ENCODE data around the gene CACNG4.

The CACNG4 gene

GRCh38 chr17:66984730-66985129 lies 20.2 kb downstream of the CACNG4 start:
- no peak for TF ChIP-seq CTCF (conservative IDR thresholded peaks at IDR 0.05; ENCODE audit: low read depth)
- CTCF ChIA-PET, result interaction anchor here (0.7 kb wide), 1 partner anchor 44 kb away, joined by 3 read pairs; no protein-coding TSS in a partner anchor
- DNase-seq (ENCODE audit: low spot score), result no peak
- POLR2A ChIA-PET (ENCODE audit: low non-redundant PET), result no interaction called here
- no peak overlapping the region for H3K27ac ChIP-seq

DNA sequence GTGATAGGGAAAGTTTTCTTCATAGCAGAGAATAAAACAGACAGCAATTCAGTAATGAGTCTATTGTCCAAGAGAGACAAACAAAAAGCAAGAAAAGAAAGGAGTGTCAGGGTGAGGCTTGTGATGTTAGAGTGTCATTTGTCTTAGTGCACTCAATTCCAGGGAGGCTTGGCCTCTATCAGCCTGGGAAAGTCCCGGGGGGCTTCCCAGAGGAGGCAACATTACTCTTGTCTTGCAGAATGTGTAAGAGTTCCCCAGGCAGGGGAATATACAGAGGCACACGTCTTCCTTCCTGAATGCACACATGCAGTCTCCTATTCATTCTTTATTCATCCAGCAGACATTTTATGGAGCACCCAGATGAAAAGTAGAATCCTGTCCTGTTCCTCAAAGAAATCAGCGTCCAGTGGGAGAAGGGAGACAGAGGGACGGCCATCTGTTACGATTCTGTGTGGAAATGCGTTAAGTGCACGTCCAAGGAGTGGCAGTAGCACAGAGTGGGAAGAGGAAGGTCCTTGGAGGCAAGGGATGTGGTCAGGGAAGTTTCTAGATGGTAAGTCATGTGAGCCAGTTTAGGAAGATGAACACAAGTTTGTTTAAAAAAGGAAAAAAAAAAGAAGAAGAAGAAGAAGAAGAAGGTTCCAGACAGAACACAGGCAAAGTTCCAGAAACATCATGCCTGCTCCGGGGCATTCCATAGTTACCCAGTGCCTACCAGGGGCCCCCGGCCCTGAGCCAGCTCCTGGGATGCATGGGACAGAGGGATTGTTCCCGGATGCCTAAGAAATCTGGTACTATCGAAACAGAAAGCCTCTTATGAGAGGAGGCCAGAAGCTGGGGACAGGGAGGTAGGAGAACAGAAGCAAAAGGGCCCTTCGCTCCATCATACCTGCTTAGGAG lies 21.1 kb downstream of the CACNG4 start:
- no peak for DNase-seq (ENCODE audit: low spot score)
- CTCF ChIA-PET, result interaction anchor here (0.5 kb wide), 1 partner anchor 200 kb away, joined by 4 read pairs; no protein-coding TSS in a partner anchor

DNA sequence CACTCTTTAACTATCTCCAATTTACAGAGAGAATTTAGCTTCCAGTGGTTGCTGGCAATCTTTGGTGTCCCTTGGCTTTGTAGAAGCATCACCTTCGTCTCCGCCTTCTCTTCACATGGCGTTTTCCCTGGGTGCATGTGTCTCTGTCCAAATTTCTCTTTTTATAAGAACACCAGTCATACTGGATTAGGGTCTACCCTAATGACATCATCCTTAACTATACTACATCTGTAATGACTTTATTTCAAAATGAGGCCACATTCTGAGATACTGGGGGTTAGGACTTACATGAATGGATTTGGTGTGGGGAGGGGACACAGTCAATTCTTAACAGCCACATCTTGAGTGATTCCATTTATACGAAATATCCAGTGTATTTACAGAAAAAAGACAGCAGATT lies 22.2 kb downstream of the CACNG4 start:
- TF ChIP-seq CTCF (conservative IDR thresholded peaks at IDR 0.05; ENCODE audit: low read depth), result no peak
- no peak overlapping the region for H3K27ac ChIP-seq
- POLR2A ChIA-PET (ENCODE audit: low non-redundant PET), result no interaction called here
- CTCF ChIA-PET, result no interaction called here
- DNase-seq (ENCODE audit: low spot score), result no peak

More for the DNA sequence above, 21.1 kb downstream of the CACNG4 start:
- no peak overlapping the region for H3K27ac ChIP-seq
- POLR2A ChIA-PET (ENCODE audit: low non-redundant PET), result no interaction called here
- TF ChIP-seq CTCF (conservative IDR thresholded peaks at IDR 0.05; ENCODE audit: low read depth), result no peak

GRCh38 chr17:66987059-66987616 lies 22.6 kb downstream of the CACNG4 start:
- no peak overlapping the region for H3K27ac ChIP-seq
- no peak for TF ChIP-seq CTCF (conservative IDR thresholded peaks at IDR 0.05; ENCODE audit: low read depth)
- ChIA-PET CTCF (no interaction called here), POLR2A (ENCODE audit: low non-redundant PET) (no interaction called here)
- no peak for DNase-seq (ENCODE audit: low spot score)

- no peak overlapping the region for H3K27ac ChIP-seq
- DNase-seq (ENCODE audit: low spot score), result no peak
- TF ChIP-seq CTCF (conservative IDR thresholded peaks at IDR 0.05; ENCODE audit: low read depth), result no peak
- CTCF ChIA-PET, result interaction anchor here (0.6 kb wide), 1 partner anchor 844 kb away, joined by 3 read pairs; no protein-coding TSS in a partner anchor
- POLR2A ChIA-PET (ENCODE audit: low non-redundant PET), result no interaction called here
Measured at GRCh38 chr17:66988069-66988798, 23.7 kb downstream of the CACNG4 start.

GRCh38 chr17:66989076-66989475 lies 24.6 kb downstream of the CACNG4 start:
- no peak for TF ChIP-seq CTCF (conservative IDR thresholded peaks at IDR 0.05; ENCODE audit: low read depth)
- POLR2A ChIA-PET (ENCODE audit: low non-redundant PET), result no interaction called here
- no peak overlapping the region for H3K27ac ChIP-seq
- CTCF ChIA-PET, result no interaction called here
- no peak for DNase-seq (ENCODE audit: low spot score)

Measured in RWPE1 (cell line).